HUES48 (cell line): Measurements from ENCODE around the gene HTR2A.
"Not testable (repeated sequence)": the region's sequence is repeated elsewhere in the genome, so short reads cannot be mapped to it uniquely, and the experiment has no call there.

Source experiments
- H3K27ac ChIP-seq: one replicate; pipeline ENCODE4 v1.7.0; 2013; ENCODE audit warnings: low read depth, low read length, inconsistent platforms
- H3K27me3 ChIP-seq: 2 replicates; pipeline ENCODE4 v1.6.1; 2013; ENCODE audit warnings: mild to moderate bottlenecking, low read length; ENCODE audit not compliant: control insufficient read depth, insufficient read depth
- H3K36me3 ChIP-seq: 2 replicates; pipeline ENCODE4 v1.6.1; 2013; ENCODE audit warnings: low read length; ENCODE audit not compliant: control insufficient read depth, insufficient read depth
- H3K4me1 ChIP-seq: 2 replicates; pipeline ENCODE4 v1.6.1; 2013; ENCODE audit warnings: mild to moderate bottlenecking, low read length; ENCODE audit not compliant: control insufficient read depth, insufficient read depth
- H3K4me3 ChIP-seq: 2 replicates; pipeline ENCODE4 v1.5.1; 2013; ENCODE audit warnings: mild to moderate bottlenecking, low read depth, low read length
- H3K9ac ChIP-seq: 2 replicates; pipeline ENCODE4 v1.6.1; 2013; ENCODE audit warnings: mild to moderate bottlenecking, low read depth, low read length, moderate library complexity
- H3K9me3 ChIP-seq: 2 replicates; pipeline ENCODE4 v1.6.1; 2013; ENCODE audit warnings: low read length; ENCODE audit not compliant: control insufficient read depth, insufficient read depth

HTR2A gene

DNA sequence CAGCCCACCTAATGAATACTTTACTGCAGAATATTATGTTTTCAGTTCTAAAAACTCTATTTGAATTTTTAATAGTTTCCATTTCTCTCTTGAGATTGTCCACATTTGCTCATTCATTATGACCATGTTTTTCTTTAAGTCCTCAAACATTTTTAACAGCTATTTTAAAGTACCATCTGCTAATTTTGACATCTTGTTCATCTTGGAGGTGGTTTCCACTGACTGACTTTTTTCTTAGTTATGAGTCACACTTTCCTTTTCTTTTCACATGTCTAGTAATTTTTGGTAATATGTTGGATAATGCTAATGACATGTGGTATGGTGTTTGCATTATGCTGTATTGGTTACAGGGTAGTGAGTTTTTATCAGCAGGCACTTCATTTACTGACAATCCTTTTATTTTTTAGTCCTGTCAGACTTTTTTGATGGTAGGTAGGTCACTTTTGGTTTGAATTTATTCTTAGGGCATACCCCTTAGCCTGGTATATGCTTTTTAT is 84.5 kb downstream of the HTR2A start:
- Histone ChIP-seq H3K4me3 (no peak overlapping the region), H3K27me3 (no peaks in the 10 kb centered on the region), H3K9ac (no peak overlapping the region), H3K36me3 (no peaks in the 10 kb centered on the region), H3K9me3 (no peaks in the 10 kb centered on the region), H3K4me1 (no peaks in the 10 kb centered on the region; the same call in 1 of the 2 replicates), H3K27ac (no peak overlapping the region)

DNA sequence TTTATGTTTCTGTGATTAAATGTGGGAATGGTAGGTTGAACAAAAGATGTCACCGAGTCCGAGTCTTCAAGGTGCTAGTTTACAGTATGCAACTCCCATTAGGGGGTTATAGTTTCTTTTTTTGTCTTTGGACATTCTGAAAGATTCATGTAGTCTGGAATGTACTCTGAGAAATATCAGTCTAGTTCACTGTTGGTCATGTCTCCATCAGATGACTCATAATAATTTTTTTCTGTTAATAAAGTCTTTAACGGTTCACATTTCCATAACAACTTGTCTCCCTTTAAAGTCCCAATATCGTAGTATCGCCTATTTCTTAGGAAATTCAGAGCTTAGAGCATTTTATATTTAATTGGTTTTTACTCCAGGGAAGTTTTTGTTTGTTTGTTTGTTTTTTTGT is 86.4 kb downstream of the HTR2A start:
- Histone ChIP-seq H3K4me3 (no peak overlapping the region), H3K27me3 (no peaks in the 10 kb centered on the region), H3K9ac (no peak overlapping the region), H3K27ac (no peak overlapping the region), H3K36me3 (no peaks in the 10 kb centered on the region), H3K4me1 (no peaks in the 10 kb centered on the region), H3K9me3 (no peaks in the 10 kb centered on the region)

DNA sequence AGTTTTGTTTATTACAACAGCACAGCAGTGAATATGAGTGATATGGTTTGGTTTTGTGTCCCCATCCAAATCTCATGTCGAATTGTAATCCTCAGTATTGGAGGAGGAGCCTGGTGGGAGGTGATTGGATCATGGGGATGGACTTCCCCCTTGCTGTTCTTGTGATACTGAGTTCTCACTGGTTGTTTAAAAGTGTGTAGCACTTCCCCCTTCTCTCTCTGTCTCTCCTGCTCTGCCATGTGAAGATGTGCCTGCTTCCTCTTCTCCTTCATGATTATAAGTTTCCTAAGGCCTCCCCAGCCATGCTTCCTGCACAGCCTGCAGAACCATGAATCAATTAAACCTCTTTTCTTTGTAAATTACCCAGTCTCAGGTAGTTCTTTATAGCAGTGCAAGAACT is 91.9 kb downstream of the HTR2A start:
- not testable (repeated sequence) for H3K27ac ChIP-seq, H3K9me3 ChIP-seq

DNA sequence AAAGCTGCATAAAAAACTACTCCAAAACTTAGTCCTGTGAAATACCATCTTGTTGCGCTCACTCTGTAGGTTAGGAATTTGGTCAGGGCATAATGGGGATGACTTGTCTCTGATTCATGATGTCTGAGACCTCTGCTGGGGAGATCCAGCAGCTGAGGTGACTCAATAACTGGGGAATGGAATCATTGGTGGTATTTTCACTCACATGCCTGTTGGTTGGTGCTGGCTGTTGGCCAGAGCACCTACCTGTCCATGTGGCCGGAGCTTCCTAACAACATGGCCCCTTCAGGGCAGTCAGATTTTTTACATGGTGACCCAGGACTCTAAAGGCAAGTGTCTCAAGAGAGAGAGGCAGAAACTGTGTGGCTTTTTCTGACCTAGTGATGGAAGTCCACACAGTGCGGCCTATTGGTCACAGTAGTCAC is 92.5 kb downstream of the HTR2A start:
- Histone ChIP-seq H3K9me3 (no peaks in the 10 kb centered on the region), H3K4me3 (no peak overlapping the region), H3K27ac (no peak overlapping the region), H3K27me3 (no peaks in the 10 kb centered on the region), H3K4me1 (no peaks in the 10 kb centered on the region), H3K9ac (no peak overlapping the region), H3K36me3 (no peaks in the 10 kb centered on the region)

More for the DNA sequence above, 91.9 kb downstream of the HTR2A start:
- H3K4me1 ChIP-seq, H3K36me3 ChIP-seq, H3K4me3 ChIP-seq, H3K27me3 ChIP-seq, H3K9ac ChIP-seq: not testable (repeated sequence)

DNA sequence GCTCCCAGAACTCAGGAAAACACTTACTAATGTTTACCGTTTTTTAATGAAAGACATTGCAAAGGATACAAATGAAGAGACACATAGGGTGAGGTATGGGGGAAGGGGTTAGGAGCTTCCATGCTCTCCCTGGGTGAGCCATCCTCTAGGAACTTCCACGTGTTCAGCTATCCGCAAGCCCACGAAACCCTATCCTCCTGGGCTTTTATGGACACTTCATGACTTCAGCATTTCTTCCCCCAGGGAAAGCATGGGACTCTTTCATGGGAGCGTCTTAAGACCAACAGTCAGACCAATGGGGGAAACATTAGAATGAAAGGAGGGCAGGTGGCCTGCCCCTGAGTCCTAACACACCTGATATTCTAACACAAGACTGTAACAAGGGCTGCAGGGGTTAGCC is 93.3 kb downstream of the HTR2A start:
- H3K27ac ChIP-seq, result no peak overlapping the region
- H3K9me3 ChIP-seq, result no peaks in the 10 kb centered on the region
- H3K27me3 ChIP-seq, result no peaks in the 10 kb centered on the region

DNA sequence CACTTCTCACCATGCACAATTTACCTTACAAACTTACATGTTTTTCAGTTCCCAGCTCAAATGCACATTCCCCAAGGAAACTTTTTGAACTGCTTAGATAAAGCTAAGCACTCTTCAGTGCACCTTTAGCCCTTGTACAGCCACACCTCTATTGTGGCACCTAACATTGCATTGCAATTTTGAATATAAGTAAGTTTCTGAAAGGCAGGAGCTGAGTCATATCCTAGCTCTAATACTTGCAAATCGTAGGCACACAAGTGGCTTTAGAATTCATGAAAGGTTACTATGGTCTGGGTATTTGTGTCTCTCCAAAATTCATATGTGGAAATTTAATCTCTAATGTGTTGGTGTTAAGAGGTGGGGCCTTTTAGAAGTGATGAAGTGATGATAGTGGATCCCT is 95.0 kb downstream of the HTR2A start:
- H3K9me3 ChIP-seq, result no peaks in the 10 kb centered on the region
- no peak overlapping the region for H3K4me3 ChIP-seq
- no peaks in the 10 kb centered on the region for H3K36me3 ChIP-seq
- H3K4me1 ChIP-seq, result peaks cover 7% of the 10 kb centered on the region
- H3K27me3 ChIP-seq, result no peaks in the 10 kb centered on the region
- no peak overlapping the region for H3K9ac ChIP-seq
- no peak overlapping the region for H3K27ac ChIP-seq

More for the DNA sequence above, 93.3 kb downstream of the HTR2A start:
- Histone ChIP-seq H3K36me3 (no peaks in the 10 kb centered on the region), H3K4me3 (no peak overlapping the region), H3K9ac (no peak overlapping the region), H3K4me1 (no peaks in the 10 kb centered on the region)

DNA sequence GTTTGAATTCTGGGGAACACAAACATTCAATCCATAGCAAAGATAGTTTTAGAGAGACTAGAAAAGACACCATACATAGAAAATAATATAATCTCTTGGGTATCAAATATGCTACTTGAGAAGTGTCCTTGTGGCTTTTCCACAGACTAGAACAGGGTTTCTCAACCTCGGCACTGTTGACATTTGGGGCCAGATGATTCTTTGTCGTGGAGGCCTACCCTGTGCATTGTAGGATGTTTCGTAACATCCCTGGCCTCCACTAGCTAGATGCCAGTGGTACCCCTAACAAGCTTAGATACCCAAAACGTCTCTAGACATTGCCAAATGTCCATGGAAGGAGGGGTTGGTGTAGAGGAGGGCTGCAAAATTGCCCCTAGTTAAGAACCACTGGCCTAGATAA is 97.7 kb downstream of the HTR2A start:
- peaks cover 26% of the 10 kb centered on the region for H3K4me1 ChIP-seq
- no peak overlapping the region for H3K9ac ChIP-seq
- no peaks in the 10 kb centered on the region for H3K9me3 ChIP-seq
- no peak overlapping the region for H3K4me3 ChIP-seq
- no peaks in the 10 kb centered on the region for H3K27me3 ChIP-seq
- no peak overlapping the region for H3K27ac ChIP-seq
- no peaks in the 10 kb centered on the region; the same call in 1 of the 2 replicates for H3K36me3 ChIP-seq

DNA sequence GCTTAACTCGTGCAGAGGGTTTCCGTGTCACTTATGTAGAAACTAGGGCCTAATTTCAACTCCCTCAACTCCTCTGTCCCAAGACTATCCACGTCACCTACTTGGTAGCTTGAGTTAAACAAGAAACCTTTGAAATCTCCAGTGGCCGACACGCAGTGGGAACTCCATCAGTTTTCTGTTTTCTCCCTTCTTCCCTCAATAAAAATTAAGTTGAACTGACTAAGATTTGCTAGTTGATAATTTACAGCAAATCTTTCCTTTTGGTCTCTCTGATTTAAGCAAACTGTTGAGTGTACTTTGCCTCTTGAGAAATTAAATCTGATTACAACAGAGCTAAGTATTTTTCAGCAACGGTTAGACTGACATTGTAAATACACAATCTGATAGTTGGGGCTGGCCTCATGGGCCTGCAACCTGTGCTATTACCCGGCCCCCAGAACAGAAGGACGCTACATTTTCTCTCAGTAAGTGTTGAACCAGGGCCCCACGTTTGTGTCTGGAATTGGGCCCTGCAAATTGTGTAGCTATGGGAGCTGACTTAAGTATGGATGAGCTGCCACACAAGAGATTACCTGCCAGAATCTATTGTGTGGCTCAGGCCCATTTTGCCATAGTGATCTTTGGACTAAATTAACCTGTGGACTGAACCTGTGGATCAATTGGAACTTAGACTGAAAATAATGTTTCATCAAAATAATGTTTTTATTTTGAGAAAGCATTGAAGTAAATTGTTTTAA is 99.2 kb downstream of the HTR2A start:
- H3K9ac ChIP-seq, result peak overlapping the region; percentile 42; the same call in 1 of the 2 replicates
- peak overlapping the region; percentile 87 for H3K27ac ChIP-seq
- no peaks in the 10 kb centered on the region for H3K27me3 ChIP-seq
- H3K4me3 ChIP-seq, result peak overlapping the region; percentile 82
- H3K9me3 ChIP-seq, result no peaks in the 10 kb centered on the region
- peaks cover 26% of the 10 kb centered on the region for H3K4me1 ChIP-seq
- peaks cover 5% of the 10 kb centered on the region; the same call in 1 of the 2 replicates for H3K36me3 ChIP-seq

DNA sequence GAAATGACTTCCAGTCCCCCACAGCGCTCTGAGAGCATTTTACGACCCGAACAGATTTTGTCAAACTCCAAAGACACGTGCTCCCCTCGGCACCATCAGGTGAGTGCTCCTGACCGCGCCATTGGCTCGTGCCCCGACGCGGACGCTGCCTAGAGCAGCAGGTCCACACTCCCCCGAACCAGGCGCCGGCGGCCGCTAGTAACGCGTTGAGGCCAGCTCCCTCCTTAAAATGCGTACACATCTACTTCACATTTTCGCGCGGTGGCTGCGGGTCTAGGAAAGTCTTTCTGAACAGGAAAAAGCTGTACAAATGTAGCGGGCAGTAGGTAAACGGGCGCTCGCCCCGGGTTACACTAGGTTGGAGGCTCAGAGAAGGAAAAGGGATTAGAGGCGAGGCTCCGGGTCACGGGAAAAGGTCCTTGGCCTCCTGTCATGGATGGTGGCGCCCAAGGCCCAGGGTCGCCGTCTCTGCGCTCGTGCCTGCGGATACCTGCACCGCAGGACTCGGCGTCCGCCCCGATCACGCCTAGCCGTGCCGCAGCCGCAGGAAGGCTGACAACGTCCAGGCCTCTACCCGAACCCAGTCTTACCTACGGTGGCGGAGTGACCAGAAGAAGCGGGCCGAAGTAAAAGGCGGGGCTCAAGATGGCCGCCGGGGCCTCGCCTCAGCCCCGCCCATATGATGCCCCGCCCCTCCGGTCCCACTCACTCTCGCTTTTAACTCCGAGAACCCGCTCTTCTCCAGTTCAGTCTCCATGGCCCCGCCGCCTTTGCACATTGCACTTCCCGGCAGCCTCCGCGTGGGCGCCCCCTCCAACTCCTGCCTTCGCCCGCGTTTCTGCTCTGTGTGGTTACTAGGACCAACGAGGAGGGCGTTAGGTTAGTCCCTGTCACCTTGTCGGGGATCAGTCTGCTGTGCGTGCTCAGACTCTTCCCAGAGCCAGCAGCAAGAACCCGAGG is 100.1 kb downstream of the HTR2A start, which contains the start of gene ESD:
ESD (minus strand) TSS at position 647 of the 960 bp plus-strand sequence. CDS start 5,748 bp downstream, outside the sequence.
- Histone ChIP-seq H3K9me3 (no peaks in the 10 kb centered on the region), H3K27me3 (no peaks in the 10 kb centered on the region), H3K9ac (peak within 1 kb of the TSS; percentile 82), H3K27ac (peak within 1 kb of the TSS; percentile 87), H3K36me3 (peaks cover 9% of the 10 kb centered on the region), H3K4me3 (peak within 1 kb of the TSS; percentile 82), H3K4me1 (peaks cover 26% of the 10 kb centered on the region)

DNA sequence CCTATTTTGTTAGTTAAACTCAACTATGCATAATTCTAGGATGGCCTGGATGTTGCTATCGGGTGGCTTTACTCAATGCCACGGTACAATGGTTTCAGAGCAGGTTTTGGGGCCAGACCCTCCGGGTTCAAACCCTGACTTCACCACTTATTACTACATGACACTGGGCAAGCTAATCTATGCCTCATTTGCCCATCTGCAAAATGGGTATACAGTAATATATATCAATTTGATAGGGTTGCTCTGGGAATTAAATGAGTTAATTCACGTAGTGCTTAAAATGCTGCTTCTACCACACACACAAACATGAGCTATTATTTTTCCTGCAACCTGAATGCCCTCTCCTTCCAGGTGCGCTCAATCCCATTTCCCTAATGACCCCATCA is 100.7 kb downstream of the HTR2A start:
- Histone ChIP-seq H3K36me3 (peaks cover 15% of the 10 kb centered on the region), H3K9ac (peak overlapping the region; percentile 82; the same call in 1 of the 2 replicates), H3K27ac (peak overlapping the region; percentile 87), H3K27me3 (no peaks in the 10 kb centered on the region), H3K9me3 (no peaks in the 10 kb centered on the region), H3K4me1 (peaks cover 26% of the 10 kb centered on the region), H3K4me3 (peak overlapping the region; percentile 82)
